Hematopoietic multipotent progenitor cell treated with erythropoietin and hydrocortisone succinate and interleukin-3 and kit ligand, for 4 days (in vitro differentiated cells): Measurements from ENCODE around the gene OR8B4.
A peak's percentile ranks its signal among the peaks of the same experiment; 100 is the strongest.
"Not testable (repeated sequence)": the region's sequence is repeated elsewhere in the genome, so short reads cannot be mapped to it uniquely, and the experiment has no call there.

Experiments
- DNase-seq: peaks from one replicate; pipeline ENCODE4 v3.0.0-alpha.2; 2015

The OR8B4 gene

GRCh38 chr11:124403186-124403585 is 21.5 kb downstream of the OR8B4 start:
- not testable (repeated sequence) for DNase-seq

- peak; percentile 86 for DNase-seq
Measured at GRCh38 chr11:124402326-124402922, 22.2 kb downstream of the OR8B4 start.

- no peak for DNase-seq
Measured at GRCh38 chr11:124398924-124399323, 25.7 kb downstream of the OR8B4 start, which contains the start of gene OR8B3. TSS of gene OR8B3 (minus strand) at chr11:124399024. CDS start at chr11:124397351, 1,673 bp downstream.

GRCh38 chr11:124396847-124397246 is 27.8 kb downstream of the OR8B4 start:
- not testable (repeated sequence) for DNase-seq

GRCh38 chr11:124394408-124394807 is 30.3 kb downstream of the OR8B4 start:
- DNase-seq = peak; percentile 40

- no peak for DNase-seq
Measured at GRCh38 chr11:124384399-124384798, 40.3 kb downstream of the OR8B4 start, which contains the start of gene OR8B2. TSS of gene OR8B2 (minus strand) at chr11:124384499. CDS start at chr11:124383343, 1,156 bp downstream.

- not testable (repeated sequence) for DNase-seq
Measured at GRCh38 chr11:124382857-124383256, 41.8 kb downstream of the OR8B4 start.

GRCh38 chr11:124380585-124380984 is 44.1 kb downstream of the OR8B4 start:
- peak; percentile 14 for DNase-seq

GRCh38 chr11:124376280-124376679 is 48.4 kb downstream of the OR8B4 start:
- DNase-seq = no peak
